Smooth muscle cell (in vitro differentiated cells): ENCODE data around the gene TRMT11. TPM values are rescaled to one million over a fixed set of nuclear protein-coding genes. Genes with fewer than 3 reads are reported as not detected.

ENCODE experiments used
- DNase-seq: peaks from one replicate; lab custom pipeline; 2025; ENCODE audit not compliant: unreplicated experiment; lab: John Stamatoyannopoulos, UW
- H2AFZ ChIP-seq: fragments of 200-600 bp; sonication (generic); 2 replicates; pipeline ENCODE4 v1.6.0; 2016; ENCODE audit warnings: antibody characterized with exemption, low read depth, mild to moderate bottlenecking
- H3F3A ChIP-seq: fragments of 200-600 bp; sonication (generic); 2 replicates; pipeline ENCODE4 v1.6.0; 2017; ENCODE audit warnings: antibody characterized with exemption, low read depth
- H3K27ac ChIP-seq: fragments of 200-600 bp; sonication (generic); 2 replicates; pipeline ENCODE4 v1.5.1; 2016; ENCODE audit warnings: low read depth, mild to moderate bottlenecking
- H3K27me3 ChIP-seq: fragments of 200-600 bp; sonication (generic); 2 replicates; pipeline ENCODE4 v1.6.1; 2016; ENCODE audit warnings: low read depth, mild to moderate bottlenecking
- H3K36me3 ChIP-seq: fragments of 200-600 bp; sonication (generic); 2 replicates; pipeline ENCODE4 v1.5.1; 2016; ENCODE audit warnings: low read depth
- H3K4me1 ChIP-seq: fragments of 200-600 bp; sonication (generic); 2 replicates; pipeline ENCODE4 v1.5.1; 2016; ENCODE audit warnings: low read depth
- H3K4me2 ChIP-seq: fragments of 200-600 bp; sonication (generic); 2 replicates; pipeline ENCODE4 v1.6.0; 2016; ENCODE audit warnings: mild to moderate bottlenecking
- H3K4me3 ChIP-seq: fragments of 200-600 bp; sonication (generic); 2 replicates; pipeline ENCODE4 v1.5.1; 2016; ENCODE audit warnings: mild to moderate bottlenecking
- H3K79me2 ChIP-seq: fragments of 200-600 bp; sonication (generic); 2 replicates; pipeline ENCODE4 v1.6.0; 2016; ENCODE audit warnings: low read depth, mild to moderate bottlenecking
- H3K9ac ChIP-seq: fragments of 200-600 bp; sonication (generic); 2 replicates; pipeline ENCODE4 v1.6.0; 2016; ENCODE audit warnings: low read depth
- H3K9me3 ChIP-seq: fragments of 200-600 bp; sonication (generic); replicated peaks from 2 replicates; pipeline ENCODE4 v1.5.1; 2016; ENCODE audit warnings: low read depth
- H4K20me1 ChIP-seq: fragments of 200-600 bp; sonication (generic); 2 replicates; pipeline ENCODE4 v1.6.0; 2016; ENCODE audit warnings: low read depth
- CTCF ChIP-seq: fragments of 200-600 bp; sonication (generic); IDR thresholded peaks from 2 replicates; pipeline ENCODE4 v1.5.1; 2017; ENCODE audit warnings: borderline replicate concordance, mild to moderate bottlenecking, antibody characterized with exemption; ENCODE audit not compliant: insufficient read depth, poor library complexity, severe bottlenecking
- WGBS: methylation state at CpG from one replicate; pipeline ENCODE4 v1.1.7; 2016; ENCODE audit warnings: low lambda C conversion rate; 5-methylcytosine and 5-hydroxymethylcytosine counted together
- polyA plus RNA-seq: library from polyadenylated mRNA; unstranded; fragments of >200 nt; fragmentation: Nextera tagmentation; extraction: Ambion mirVana; gene quantifications from 2 replicates; pipeline ENCODE4 v1.2.1, GENCODE V29; 2016
- total RNA-seq: library from RNA; depleted of rRNA; stranded (reverse); fragments of >200 nt; gene quantifications from 2 replicates; pipeline ENCODE4 v1.2.3, GENCODE V29; 2014

TRMT11 gene
- total and polyA plus RNA-seq, 2 experiments from 2014 or later = 12.8 to 21.6 TPM

GRCh38 chr6:126075335-126076071 is 89.2 kb downstream of the TRMT11 start:
- H3K9me3 ChIP-seq = no peaks in the 10 kb centered on the region
- no peak overlapping the region for H3K27ac ChIP-seq
- no peaks in the 10 kb centered on the region for H4K20me1 ChIP-seq
- TF ChIP-seq CTCF = no peak
- no peak overlapping the region for H3K4me3 ChIP-seq
- H3K4me2 ChIP-seq = no peak overlapping the region
- 76% methylated on average over 4 of the region's 4 CpGs for WGBS
- H2AFZ ChIP-seq = no peak overlapping the region
- no peaks in the 10 kb centered on the region for H3F3A ChIP-seq
- H3K27me3 ChIP-seq = no peaks in the 10 kb centered on the region
- H3K4me1 ChIP-seq = no peaks in the 10 kb centered on the region
- no peak for DNase-seq
- H3K9ac ChIP-seq = no peak overlapping the region
- no peaks in the 10 kb centered on the region for H3K36me3 ChIP-seq
- H3K79me2 ChIP-seq = no peaks in the 10 kb centered on the region

DNA sequence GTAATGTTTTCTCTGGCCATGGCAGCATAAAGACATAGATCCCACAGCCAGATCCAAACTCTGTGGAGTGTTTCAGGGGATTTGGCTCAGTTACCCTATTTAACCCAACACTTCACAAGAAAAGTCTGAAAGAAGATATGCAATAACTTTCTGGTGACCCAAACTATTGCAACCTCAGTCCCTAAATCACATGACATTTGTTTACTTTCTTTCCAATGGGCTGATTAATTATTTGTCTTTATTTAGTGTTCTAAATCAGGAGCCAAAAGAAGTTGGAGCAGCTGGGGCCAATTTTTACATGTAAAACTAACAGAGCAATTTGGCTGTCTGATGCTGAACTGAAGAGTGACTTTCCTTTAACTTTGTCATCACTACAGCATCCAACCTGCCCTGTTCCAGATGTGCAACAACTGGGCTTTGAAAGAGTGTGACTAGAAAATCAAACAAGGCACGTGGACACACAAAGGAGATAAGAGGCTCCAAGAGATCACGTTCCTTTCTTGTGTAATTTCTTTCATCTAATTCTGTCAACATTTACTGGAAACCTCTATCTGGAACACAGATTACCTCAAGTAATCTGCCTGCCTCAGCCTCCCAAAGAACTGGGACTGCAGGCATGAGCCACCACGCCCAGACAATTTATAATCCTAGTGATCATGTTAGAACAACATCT is 90.8 kb downstream of the TRMT11 start:
- WGBS = 50% methylated on average over 3 of the region's 3 CpGs

GRCh38 chr6:126077810-126078776 is 91.8 kb downstream of the TRMT11 start:
- H2AFZ ChIP-seq = no peak overlapping the region
- H3K9ac ChIP-seq = no peak overlapping the region
- H3K4me3 ChIP-seq = no peak overlapping the region
- no peaks in the 10 kb centered on the region for H3K79me2 ChIP-seq
- H3K4me2 ChIP-seq = no peak overlapping the region
- no peak for DNase-seq
- TF ChIP-seq CTCF = no peak
- no peaks in the 10 kb centered on the region for H4K20me1 ChIP-seq
- no peaks in the 10 kb centered on the region for H3K36me3 ChIP-seq
- no peaks in the 10 kb centered on the region for H3K27me3 ChIP-seq
- no peak overlapping the region for H3K27ac ChIP-seq
- no peaks in the 10 kb centered on the region for H3K4me1 ChIP-seq
- 87% methylated on average over 11 of the region's 11 CpGs for WGBS
- no peaks in the 10 kb centered on the region for H3F3A ChIP-seq
- H3K9me3 ChIP-seq = no peaks in the 10 kb centered on the region

More for the DNA sequence above, 90.8 kb downstream of the TRMT11 start:
- Histone ChIP-seq H3K4me3 (no peak overlapping the region), H3K4me1 (no peaks in the 10 kb centered on the region), H3K9ac (no peak overlapping the region), H2AFZ (no peak overlapping the region), H3K9me3 (no peaks in the 10 kb centered on the region), H3K27me3 (no peaks in the 10 kb centered on the region), H3K4me2 (no peak overlapping the region), H3F3A (no peaks in the 10 kb centered on the region), H3K36me3 (no peaks in the 10 kb centered on the region), H3K27ac (no peak overlapping the region), H3K79me2 (no peaks in the 10 kb centered on the region), H4K20me1 (no peaks in the 10 kb centered on the region)
- DNase-seq = no peak
- no peak for TF ChIP-seq CTCF
